LNCAP (cell line): ENCODE measurements around the gene ACACA.

Experiments
- TF ChIP-seq, protein P1 (sequence below): fragments of 450-650 bp; IDR thresholded peaks from 2 replicates; pipeline ENCODE4 v1.5.1; 2017; ENCODE audit warnings: mild to moderate bottlenecking

ACACA gene

GRCh38 chr17:37142294-37142896 is 264.2 kb downstream of the ACACA start:
- TF ChIP-seq, protein P1, sequence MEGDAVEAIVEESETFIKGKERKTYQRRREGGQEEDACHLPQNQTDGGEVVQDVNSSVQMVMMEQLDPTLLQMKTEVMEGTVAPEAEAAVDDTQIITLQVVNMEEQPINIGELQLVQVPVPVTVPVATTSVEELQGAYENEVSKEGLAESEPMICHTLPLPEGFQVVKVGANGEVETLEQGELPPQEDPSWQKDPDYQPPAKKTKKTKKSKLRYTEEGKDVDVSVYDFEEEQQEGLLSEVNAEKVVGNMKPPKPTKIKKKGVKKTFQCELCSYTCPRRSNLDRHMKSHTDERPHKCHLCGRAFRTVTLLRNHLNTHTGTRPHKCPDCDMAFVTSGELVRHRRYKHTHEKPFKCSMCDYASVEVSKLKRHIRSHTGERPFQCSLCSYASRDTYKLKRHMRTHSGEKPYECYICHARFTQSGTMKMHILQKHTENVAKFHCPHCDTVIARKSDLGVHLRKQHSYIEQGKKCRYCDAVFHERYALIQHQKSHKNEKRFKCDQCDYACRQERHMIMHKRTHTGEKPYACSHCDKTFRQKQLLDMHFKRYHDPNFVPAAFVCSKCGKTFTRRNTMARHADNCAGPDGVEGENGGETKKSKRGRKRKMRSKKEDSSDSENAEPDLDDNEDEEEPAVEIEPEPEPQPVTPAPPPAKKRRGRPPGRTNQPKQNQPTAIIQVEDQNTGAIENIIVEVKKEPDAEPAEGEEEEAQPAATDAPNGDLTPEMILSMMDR, result no peak

DNA sequence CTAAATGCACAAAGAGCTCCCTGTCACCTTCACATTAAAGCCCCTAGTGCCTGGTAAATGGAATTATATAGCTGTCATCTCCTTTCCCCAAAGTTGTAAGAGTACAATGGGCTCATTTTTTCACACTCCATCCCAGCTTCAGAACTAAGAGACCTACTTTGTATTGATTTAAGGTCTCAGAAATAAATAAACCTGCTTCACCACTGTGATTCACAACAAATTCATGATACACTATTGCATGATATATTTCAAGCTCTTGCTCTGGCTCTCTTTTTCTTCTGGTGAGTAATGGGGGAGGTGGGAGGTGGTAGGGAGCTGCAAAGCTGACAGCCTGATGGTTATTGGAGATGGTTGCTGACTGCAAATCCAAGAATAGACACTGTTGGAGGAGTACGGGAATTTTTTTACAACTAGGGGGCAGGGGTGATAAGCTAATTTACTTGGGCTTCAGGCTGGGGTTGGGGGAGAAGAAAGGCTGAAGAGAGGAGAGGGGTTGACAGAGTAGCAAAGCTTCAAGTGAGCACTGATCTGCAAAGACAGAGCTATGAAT is 268.0 kb downstream of the ACACA start:
- TF ChIP-seq, protein P1, result no peak

GRCh38 chr17:37137906-37138514 is 268.6 kb downstream of the ACACA start:
- TF ChIP-seq, protein P1, result no peak

DNA sequence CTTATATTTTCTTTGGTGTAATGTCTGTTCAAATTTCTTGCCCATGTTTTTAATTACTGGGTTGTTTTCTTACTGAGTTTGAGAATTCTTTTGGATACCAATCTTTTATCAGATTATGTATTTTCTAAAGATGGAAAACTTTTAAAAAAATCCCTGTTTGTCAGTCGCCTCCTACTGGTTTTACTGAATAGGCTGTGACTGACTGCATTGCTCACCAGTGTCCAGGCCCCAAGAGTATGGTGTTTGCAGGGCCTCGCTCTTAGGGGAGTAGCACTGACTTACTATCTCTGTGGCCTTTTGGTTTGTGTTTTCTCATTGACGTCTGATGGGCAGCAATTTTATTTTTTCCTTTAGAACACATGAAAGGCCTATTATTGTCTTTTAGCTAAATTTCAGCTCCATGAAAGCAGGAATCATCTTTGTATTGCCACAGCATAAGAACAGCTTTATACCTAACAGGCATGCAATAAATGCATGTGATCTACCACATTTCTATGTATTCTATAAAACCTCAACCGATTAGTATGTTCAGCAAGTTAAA is 269.5 kb downstream of the ACACA start:
- TF ChIP-seq, protein P1, result peak; percentile 10; the same call in 1 of the 2 replicates

GRCh38 chr17:37135576-37135975 is 271.1 kb downstream of the ACACA start:
- TF ChIP-seq, protein P1, result no peak

GRCh38 chr17:37134050-37134449 is 272.6 kb downstream of the ACACA start:
- TF ChIP-seq, protein P1, result no peak

DNA sequence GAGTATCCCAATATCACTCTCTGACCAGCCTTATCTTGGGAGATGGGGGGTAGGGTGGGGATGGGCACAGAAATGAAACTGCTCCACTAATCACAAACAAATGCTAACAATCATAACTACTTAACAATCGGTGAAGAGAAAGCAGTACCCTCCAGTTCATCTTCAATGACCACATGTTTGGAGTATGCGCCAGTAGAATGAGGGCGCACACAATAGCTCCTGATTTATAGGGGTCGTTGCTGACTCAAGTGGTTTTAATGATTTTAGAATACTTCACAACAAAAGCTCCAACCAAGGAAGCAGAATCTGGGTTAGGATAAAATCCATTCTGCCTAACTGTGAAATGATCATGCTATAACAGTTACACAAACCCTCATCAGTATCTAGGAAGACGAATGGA is 273.5 kb downstream of the ACACA start:
- TF ChIP-seq, protein P1, result no peak
